HG02885 (cell line): ENCODE measurements around the gene SAMD14.

Experiments used
- ATAC-seq: cut with Tn5 transposase; IDR thresholded peaks from one replicate; pipeline ENCODE4 v1.9.1; 2021; ENCODE audit warnings: mild to moderate bottlenecking; ENCODE audit not compliant: unreplicated experiment, poor library complexity

The SAMD14 gene

DNA sequence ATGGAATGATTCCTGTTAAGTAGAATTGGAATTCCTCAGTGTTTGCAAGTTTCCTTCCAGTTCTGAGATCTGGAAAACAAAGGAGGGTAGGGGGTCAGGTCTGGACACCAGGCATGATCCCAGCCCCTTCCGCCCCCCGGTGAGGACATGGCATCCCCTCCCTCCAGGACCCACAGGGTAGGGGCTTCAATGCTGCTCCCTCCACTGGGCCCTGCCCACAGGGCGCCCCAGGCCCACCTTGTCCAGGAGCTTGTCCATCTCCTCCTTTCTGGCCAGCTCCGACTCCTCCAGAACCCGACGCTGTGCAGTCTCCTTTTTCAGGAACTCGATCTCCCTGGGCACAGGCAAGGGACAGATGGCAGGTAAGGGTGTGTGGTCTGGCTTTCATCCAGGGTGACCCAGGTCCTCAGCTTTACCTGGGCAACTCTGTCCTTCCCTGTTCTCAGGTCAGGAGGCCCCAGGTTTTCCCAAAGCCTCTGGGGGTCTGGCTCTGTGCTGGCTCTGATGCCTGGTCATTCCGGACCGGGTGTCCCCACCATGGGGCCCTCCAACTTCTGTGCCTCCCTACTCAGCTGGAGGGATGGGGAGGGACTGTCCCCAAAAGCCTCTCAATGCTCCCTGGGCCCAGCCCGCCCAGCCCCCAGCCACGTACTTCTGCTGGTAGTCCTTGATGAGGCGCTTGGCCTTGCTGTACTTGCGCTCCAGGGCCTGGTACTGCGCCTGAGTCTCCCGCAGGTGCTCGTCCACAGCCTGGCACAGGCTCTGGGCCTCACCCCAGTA is 5.5 kb upstream of the SAMD14 start:
- no peak for ATAC-seq

DNA sequence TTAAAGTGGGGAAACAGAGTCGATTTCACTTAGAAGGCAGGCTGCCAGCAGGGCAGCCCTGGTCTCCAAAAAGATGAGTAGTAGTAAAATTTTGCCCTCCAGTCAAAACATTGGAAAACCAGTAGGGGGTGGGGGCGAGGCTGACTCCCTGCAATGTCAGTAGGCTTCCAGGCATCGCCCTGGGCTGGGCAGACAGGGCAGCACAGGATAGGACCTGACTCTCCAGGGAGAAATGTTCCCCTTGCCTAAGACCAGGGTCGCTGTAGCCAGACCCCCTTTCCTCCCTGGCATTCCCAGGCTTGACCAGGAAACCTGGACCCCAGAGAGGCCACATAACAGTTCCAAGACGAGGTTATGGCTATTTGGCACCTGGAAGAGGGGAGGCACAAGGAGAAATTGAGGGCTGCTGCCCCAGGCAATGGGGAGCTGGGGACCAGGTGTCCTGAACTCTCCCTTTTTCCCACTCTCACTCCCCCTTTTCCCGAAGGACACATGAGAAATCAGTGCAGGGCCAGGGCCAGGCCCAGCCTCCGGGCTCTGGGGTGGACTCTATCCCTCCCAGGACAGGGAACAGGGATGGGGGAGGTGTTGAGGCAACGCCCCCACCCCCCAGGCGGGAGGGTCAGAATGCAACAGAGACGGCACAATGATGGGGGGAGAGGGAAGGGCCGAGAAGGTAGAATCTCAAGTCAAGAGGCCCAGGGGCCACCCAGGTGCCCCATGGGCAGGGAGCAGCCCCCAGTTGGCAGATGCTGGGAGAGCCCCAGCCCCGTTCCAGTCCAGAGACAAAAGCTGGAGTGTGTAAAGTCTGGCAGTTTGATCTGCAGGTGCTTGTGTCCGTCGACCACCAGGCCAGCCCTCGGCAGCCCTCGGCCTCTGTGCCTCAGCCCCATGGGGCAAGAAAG is 4.5 kb upstream of the SAMD14 start:
- ATAC-seq, result no peak

DNA sequence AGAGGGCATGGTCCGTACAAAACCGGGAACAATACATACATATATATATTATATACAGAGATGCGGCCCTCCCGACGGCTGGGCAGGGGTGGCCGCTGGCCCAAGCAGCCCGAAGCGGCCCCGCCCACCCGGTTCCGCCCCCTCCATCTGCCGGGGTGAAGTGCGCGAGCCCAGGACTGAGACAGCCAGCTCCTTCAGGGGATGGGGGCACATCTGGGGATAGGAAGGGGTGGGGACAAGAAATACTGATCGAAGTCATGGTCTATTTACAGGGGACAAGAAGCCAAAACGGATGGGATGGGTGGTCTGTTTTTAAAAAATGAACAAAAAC is 3.8 kb upstream of the SAMD14 start:
- no peak for ATAC-seq

GRCh38 chr17:50133028-50133768 is 3.2 kb upstream of the SAMD14 start:
- ATAC-seq, result no peak

DNA sequence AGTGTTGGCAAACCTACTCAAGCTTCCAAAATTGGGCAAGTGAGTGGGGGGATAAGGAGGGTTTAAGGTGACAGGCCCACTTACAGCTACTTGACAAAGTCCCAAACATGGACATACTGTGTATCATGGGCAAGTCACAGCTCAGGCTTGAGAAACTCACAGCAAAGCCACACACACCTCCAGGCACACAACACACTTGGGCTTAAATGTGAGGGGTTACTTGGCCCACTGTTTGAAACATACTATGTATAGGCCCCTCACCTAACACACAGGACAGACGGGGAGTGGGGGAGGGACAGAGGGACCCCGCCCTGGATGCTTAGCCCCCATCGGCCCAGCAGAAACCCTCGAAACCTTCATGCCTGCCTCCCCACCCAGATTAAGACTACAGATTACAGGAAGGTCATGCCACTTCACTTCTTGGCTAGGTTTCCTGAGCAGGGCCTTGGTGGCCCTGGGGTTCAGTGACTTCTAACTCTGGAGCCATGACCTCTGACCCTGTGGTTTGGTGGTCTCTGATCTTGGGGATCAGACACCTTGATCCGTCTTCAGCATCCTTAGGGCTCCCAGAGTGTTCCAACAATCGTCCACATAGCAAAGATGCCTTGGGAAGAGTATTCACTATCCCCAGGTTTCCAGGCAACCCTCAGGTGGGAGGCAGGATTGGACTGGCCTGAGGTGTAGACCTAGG is 2.3 kb upstream of the SAMD14 start:
- no peak for ATAC-seq

DNA sequence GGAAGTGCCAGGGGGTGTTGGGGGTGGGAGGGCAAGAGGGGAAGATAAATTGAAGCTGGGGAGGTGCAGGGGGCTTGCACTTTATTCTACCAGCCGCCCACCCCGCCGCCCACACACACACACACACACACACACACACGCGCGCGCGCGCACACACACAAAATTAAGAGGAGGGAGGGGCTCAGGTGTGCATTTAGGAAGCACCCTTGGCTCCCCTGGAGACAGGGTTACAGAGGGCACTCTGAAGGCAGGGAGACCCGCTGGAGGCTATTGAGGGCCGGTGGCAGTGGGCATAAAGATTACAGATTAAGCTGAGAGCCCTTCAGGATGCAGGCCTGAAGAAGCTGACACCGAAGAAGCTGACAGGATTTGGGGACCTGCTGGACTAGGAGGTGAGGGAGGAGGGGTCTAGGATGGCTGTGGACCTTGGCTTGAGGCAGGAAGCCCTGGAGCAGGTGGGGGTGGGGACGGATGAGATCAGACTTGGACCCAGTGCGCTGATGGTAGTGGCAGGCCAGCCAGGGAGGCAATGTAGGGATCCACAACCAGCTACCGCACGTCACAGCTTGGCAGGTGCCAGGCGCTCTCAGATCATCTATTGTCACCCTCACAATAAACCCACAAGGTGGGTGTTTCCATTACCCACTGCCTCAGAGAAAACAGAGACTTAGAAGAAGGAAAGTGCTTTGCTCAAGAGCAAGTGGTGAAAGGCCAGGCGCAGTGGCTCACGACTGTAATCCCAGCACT is 772 bp upstream of the SAMD14 start:
- ATAC-seq, result no peak

DNA sequence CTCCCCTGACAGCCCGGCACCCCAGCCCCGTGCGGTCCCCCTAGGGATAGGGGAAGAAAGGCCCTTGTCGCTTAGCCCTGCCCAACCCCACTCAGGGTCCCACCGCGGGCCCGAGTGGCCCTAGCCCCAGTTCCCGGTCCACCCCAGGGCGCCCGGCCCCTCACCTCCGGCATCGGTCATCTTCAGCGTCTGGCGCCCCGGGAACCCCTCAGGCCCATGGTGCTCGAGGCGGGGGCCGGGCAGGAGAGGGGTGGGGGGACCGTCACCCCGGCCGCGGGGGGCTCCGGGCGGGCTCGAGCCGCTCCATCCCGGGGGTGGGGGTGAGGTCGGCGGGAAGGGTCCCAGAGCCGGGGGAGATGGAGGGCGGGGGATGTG is 620 bp downstream of the SAMD14 start:
- no peak for ATAC-seq

DNA sequence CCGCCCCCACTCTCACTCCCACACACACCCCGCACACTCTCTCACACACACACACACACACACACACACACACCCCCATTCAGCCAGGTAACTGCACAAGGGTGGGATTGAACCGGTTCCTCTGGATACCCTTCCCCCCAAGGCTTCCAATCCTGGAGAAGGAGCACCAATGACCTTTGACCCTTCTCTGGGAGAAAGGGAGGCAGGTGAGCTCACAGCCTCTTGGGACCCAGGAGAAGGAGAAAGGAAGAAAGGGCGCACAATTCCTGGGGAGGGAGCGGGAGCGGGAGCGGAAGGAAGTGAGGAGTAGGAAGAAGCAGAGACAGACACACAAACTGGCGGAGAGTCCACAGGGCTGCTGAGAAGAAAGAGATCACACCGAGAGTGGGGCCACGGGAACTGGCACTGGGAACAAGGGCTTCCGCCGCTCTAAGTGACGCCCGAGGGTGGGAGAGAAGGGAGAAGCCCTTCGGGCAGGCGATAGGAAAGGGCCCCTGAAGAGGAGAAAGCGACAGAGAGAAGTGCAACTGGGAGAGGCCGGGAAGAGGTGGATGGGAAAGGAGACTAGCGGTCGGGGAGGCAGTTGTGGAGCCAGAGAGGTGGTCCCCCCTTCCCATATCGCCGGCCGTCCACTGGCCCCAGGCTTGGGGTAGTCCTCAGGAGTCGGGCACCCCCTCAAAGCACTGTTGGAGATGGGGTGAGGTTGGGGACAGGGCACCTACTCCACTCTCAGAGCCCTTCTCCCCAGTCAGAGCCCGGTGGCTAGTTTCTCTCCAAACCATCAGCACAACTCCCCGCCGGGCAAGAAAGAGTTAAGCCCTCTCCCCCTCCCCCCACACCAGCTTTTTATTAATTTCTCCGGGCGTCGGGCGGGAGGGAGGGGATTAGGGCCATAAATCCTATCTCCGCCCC is 1.3 kb downstream of the SAMD14 start:
- no peak for ATAC-seq

- no peak for ATAC-seq
Measured at GRCh38 chr17:50127697-50128361, 2.1 kb downstream of the SAMD14 start.

- no peak for ATAC-seq
Measured at GRCh38 chr17:50125420-50125997, 4.5 kb downstream of the SAMD14 start.

DNA sequence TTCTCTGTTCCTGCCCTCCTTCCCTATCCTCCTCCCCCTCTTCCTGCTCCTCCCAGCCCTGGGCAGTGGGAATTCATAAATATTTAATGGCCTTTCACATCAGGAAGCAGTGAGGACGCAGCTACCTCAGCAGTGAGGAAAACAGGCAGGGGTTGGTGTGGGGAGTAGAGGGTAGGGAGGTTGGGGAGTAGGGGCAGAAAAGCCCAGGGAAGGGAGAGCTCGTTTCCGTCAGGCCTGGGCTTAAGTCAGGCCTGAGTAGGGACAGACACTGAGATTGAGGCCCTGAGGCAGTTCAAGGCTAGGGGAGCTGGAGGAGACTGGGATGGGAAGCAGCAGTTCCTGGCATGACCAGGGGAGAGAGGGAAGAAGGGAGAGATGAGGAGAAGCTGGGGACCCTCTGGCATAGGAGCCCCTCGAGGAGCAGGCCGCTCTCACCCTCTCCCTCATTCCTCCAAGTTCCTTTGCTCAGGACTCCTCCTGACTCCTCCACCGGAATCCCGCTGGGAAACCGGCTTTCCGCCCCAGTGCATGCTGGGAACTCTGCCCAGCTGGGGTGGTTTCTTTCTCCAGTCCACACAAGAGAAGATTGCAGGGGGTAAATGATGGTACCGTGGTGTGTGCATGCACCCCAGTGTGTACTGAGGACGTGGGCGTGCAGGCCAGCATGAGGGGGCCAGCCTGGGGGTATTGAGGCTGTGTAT is 6.2 kb downstream of the SAMD14 start:
- no peak for ATAC-seq

GRCh38 chr17:50122945-50123344 is 7.0 kb downstream of the SAMD14 start:
- ATAC-seq, result no peak

GRCh38 chr17:50120475-50121253 is 9.3 kb downstream of the SAMD14 start:
- no peak for ATAC-seq

DNA sequence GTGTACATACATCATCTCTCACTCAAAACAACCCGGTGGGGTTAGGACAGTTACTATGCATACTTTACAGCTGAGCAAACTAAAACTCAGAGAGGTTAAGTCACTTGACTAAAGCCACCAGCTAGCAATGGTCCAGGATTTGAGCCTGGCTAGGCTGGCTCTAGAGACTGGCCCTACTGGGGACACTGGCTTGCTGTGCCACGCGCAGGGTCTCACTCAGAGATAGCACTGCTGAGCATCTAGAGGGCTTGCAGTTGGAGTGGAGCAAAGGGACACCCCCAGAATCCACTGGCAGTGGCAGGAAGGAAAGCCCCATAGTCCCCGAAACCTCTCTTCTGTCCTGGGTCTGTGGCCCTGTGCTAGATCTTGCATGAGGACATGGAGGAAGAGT is 11.1 kb downstream of the SAMD14 start:
- ATAC-seq, result no peak

DNA sequence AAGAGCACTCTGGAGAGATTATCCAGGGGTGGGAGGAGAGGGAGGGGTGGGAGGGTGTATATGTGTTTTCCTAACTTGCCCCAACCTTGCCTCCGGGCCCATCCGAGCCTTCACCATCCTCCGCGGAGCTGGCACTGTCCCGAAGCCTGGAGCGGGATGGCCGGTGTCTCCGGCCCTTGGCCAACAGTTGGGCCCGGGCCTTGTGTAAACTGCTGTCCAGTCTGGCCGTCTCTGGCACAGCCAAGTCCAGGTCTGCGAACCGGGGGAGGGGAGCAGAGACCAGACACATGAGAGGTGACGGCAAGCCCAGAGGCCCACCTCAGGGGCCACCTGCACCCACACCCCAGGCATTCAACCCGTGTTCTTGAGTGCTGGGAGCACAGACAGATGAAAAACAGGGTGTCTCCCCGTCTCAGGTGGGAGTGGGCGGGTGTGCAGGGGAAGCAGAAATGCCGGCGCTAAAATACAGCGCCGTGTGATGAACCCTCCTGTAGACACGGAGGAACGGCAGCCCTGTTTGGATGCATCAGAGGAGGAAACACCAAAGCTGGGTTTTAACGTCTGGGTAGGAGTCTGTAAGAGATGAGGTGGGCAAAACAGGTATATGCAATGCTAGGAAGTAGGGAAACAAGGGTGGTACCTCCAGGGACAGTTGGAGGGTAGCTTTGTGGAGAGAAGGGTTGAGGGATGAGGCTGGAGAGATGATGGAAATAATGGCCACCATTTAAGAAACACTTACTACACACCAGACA is 11.7 kb downstream of the SAMD14 start:
- no peak for ATAC-seq
